GM18867 (cell line): ENCODE results near the gene OR4D9.

Source experiments
- ATAC-seq: cut with Tn5 transposase; IDR thresholded peaks from one replicate; pipeline ENCODE4 v1.9.1; 2021; ENCODE audit warnings: mild to moderate bottlenecking, moderate library complexity; ENCODE audit not compliant: unreplicated experiment

The OR4D9 gene

DNA sequence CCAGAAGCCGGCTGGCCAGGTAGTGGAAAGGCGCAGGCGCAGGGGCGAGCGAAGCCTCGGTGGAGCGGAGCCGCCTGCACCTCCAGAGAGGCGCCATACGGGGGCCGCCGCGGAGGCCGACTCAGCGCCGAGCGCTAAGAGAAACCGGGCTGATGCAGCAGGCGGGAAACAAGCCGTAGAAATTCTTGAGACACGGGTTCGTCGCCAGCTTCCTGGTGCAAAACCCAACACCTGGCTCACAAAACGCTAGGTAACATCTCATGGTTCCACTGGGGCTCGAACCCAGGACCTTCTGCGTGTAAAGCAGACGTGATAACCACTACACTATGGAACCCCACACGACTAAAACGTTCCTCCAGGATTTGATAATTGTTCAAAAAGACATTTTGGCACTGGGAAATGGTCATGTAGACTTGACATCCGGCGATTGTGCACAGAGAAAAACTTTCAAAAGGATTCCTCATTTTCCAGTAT is 39.1 kb downstream of the OR4D9 start:
- peak; percentile 90 for ATAC-seq

DNA sequence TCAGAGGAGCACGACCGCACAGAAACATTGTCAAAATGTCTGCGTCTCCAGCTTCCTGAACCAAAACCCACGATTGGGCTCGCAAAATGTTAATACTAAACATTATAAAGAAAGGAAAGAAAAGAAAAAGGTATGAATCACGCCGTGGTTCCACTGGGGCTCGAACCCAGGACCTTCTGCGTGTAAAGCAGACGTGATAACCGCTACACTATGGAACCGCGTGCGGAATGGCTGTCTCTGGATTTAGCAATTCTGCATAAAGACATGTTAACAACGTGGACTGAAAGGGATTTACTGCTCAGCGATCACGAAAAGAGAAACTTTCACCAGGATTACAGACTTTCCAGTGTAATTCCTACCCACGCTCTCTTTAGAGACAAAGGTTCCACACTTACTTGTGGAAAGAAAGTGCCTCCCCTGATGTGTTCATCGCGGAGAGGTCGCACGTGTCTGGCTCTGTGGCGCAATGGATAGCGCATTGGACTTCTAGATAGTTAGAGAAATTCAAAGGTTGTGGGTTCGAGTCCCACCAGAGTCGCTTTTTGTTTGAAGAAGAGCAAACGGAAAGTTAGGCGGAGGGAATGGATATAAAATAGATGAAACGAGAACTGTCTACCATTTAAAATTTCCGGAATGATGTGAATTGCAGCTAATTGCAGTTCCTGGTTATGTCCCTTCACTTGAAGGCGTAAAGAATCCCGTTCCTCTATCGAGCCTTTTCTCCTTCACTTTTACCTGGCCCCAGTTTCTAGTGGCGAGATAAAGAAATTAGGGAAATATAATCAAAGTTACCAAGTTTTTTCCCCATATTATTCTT is 39.7 kb downstream of the OR4D9 start:
- ATAC-seq = peak; percentile 46

DNA sequence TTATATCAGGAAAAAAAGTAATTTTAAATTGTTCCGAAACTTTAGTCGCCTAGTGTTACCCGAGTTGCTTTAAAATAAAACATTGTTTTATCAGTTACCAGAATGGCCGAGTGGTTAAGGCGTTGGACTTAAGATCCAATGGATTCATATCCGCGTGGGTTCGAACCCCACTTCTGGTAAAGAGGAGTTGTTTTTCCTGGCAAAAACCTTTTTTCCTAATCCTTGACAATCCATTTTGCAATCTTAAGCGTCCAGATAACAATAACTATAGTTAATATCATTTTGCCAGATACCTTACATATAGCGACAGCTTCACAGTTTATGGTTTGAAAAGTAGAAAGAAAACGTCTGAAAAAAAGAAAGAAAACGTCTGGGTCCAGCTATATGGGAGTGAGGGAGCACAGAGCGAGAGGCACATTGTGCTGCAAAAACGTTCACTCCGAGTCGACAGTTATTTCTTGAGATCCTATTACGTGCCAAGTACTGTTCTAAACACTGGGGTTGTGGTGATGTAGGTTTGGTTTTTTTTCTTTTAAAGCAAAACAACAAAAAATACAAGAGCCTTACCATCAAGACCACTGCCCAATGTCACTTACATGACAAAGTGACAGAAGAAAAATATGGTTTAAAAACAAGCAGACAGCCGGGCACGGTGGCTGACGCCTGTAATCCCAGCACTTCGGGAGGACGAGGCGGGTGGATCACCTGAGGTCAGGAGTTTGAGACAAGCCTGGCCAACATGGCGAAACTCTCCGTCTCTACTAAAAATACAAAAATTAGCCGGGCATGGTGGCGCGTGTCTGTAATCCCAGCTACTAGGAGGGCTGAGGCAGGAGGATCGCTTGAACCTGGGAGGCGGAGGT is 40.6 kb downstream of the OR4D9 start:
- ATAC-seq = no peak

DNA sequence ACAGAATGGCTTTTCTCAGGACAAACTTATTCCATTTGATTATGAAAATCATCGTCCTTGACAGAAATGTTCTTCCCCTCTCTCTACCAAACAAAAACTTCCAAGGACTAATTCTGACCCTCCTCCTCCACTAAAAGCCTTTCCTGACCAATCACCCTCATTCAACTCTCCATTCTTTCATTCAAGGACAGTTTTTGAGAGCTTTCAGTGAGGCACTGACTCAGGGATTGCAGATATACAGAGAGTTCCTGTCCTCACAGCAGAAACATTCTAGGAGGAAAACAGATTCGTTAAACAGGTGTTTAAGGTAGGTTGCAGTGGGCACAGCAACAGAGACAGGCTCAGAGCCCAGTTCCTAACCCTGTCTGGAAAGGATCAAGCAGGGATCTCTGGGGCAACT is 41.5 kb downstream of the OR4D9 start:
- no peak for ATAC-seq

- ATAC-seq = no peak
Observed at GRCh38 chr11:59553323-59553722, 42.0 kb downstream of the OR4D9 start.

- ATAC-seq = no peak
Observed at GRCh38 chr11:59555601-59556114, 44.3 kb downstream of the OR4D9 start.

DNA sequence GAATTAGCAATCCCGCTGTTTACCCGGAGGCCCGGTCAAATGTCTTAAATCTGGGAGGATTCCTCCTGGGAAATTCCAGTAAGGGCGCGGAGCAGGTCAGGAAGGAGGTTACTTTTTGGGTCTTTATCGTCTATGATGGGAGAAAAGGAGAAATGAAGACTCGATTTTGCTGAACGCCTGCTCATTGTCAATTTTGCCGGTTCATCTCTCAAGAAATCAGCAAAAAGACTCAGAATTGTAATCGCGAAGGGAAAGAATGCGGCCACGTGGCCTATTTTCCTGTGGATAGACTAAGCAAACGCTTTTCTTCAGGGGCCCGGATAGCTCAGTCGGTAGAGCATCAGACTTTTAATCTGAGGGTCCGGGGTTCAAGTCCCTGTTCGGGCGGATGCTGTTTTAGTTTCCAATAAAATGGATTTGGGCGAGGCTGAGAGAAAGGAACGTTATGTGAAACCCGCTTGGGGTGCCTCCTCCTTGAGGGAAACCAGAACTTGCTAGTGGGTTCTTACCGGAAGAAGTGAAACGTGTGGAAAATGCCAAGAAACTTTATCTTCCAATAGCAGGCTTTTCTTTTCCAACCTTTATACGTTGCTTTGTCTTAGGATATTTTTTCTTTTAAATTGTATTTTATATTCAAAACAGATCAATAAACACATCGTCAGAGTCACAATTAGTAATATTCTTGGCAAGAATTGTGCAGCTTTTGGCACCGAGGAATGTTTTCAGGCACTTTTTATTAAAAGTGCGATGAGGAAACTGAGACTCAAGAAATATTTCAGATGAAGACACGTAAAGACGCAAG is 45.0 kb downstream of the OR4D9 start:
- no peak for ATAC-seq

- ATAC-seq = no peak
Observed at GRCh38 chr11:59556917-59557348, 45.6 kb downstream of the OR4D9 start.

DNA sequence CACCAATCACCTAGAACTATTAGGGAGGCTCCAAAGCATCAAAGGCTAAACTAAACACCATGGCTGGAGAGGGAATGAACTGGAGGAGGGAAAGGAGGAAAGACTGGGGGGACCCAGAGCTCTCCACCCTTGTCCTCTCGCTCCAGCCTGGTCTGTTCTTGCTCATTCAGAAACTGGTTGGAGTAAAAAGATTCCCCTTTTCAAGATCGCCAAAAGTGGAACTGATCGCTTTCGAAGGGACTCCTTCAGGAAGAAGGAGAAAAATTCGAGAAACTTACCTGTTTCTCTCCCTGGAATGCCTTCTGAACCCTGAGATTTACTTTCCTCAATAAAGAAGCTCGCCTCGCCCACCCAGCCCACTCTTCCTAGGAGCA is 46.9 kb downstream of the OR4D9 start:
- ATAC-seq = no peak

GRCh38 chr11:59559886-59560285 is 48.5 kb downstream of the OR4D9 start:
- ATAC-seq = peak; percentile 9

GRCh38 chr11:59560290-59560701 is 49.0 kb downstream of the OR4D9 start:
- peak; percentile 41 for ATAC-seq

GRCh38 chr11:59560702-59561473 is 49.5 kb downstream of the OR4D9 start:
- ATAC-seq = peak; percentile 50

GRCh38 chr11:59562292-59562691 is 51.0 kb downstream of the OR4D9 start:
- ATAC-seq = no peak
